Measurements from ENCODE around the gene SBF2.

DNA sequence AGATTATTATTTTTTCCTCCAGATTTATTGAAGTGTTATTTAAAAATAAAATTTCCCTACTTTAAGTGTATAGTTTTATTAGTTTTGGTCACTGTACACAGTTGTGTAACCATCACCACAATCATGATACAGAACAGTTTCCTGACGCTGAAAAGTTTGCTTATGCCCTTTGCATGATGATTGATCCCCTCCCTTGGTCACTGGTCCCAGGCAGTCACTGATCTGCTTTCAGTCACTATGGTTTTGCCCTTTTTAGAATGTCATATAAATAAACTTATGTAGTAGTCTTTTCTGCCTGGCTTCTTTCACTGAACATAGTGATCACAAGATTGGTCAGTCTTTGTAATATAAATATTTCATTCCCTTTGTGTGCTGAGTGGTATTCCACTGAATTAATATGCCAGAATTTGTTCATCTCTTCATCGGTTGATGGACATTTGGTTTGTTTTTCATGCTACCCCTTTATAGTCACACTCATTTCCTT lies 489.6 kb downstream of the SBF2 start:
- TF ChIP-seq POLR2AphosphoS5 (IDR thresholded peaks at IDR 0.05; ENCODE audit: low read depth, low read length) (no peak), POLR2A (IDR thresholded peaks at IDR 0.05; ENCODE audit: low read depth, low read length) (no peak)

Measured in GM12892 (cell line).